Ovary (tissue), 3 donors: Measurements from ENCODE around the gene MED27.

ENCODE experiments used
- POLR2A ChIP-seq: fragments of 450-650 bp; IDR thresholded peaks from one replicate; pipeline ENCODE4 v1.6.1; 2017; ENCODE audit warnings: antibody characterized with exemption, mild to moderate bottlenecking, moderate library complexity
- TF ChIP-seq, protein P1 (sequence below), 3 donors: fragments of 450-650 bp in 2 of 3; fragments of 200-600 bp in 1 of 3; IDR thresholded peaks; one replicate each; pipeline versions ENCODE4 v1.5.1 to v1.8.0; 2016 to 2022; ENCODE audit warnings: antibody characterized with exemption in 3 of 3, mild to moderate bottlenecking in 1 of 3
- donor health status: DM: no; HTN: no; CAD: no.

- TF ChIP-seq, protein P1, sequence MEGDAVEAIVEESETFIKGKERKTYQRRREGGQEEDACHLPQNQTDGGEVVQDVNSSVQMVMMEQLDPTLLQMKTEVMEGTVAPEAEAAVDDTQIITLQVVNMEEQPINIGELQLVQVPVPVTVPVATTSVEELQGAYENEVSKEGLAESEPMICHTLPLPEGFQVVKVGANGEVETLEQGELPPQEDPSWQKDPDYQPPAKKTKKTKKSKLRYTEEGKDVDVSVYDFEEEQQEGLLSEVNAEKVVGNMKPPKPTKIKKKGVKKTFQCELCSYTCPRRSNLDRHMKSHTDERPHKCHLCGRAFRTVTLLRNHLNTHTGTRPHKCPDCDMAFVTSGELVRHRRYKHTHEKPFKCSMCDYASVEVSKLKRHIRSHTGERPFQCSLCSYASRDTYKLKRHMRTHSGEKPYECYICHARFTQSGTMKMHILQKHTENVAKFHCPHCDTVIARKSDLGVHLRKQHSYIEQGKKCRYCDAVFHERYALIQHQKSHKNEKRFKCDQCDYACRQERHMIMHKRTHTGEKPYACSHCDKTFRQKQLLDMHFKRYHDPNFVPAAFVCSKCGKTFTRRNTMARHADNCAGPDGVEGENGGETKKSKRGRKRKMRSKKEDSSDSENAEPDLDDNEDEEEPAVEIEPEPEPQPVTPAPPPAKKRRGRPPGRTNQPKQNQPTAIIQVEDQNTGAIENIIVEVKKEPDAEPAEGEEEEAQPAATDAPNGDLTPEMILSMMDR (IDR thresholded peaks at IDR 0.05) = no peak
- TF ChIP-seq POLR2A = no peak
These were observed 45.7 kb upstream of the MED27 start for GRCh38 chr9:132125361-132125760.
